ENCODE measurements around the gene MAMSTR. TPM values are rescaled to one million over a fixed set of nuclear protein-coding genes. Genes with fewer than 3 reads are reported as not detected.

The MAMSTR gene
- total and polyA plus RNA-seq, 9 of the 15 experiments (the other 6 are each of a cell fraction or from before 2014, with no cell fraction given): 0.08 to 1.00 (median 0.40) TPM; not detected in 1

DNA sequence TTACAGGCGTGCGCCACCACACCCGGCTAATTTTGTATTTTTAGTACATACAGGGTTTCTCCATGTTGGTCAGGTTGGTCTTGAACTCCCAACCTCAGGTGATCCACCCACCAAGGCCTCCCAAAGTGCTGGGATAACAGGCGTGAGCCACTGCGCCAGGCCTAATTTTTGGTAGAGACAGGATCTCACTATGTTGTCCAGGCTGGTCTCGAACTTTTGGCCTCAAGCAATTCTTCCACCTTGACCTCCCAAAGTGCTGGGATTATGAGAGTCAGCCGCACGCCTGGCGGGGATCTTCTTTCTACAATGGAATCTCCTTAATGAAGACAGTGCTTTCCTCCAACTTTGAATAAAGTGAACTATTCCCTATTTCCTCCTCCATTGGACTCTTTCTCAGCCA lies 15.1 kb upstream of the MAMSTR start:
- intact Hi-C loops (cut with micrococcal nuclease) (loop anchor here (5.0 kb wide), 1 partner anchor 87 kb away; the partner anchor contains the start of gene CA11), in situ Hi-C loops (cut with MboI) (no loop called here)
- WGBS (ENCODE audit: insufficient coverage, low coverage, missing lambda C conversion rate): 95% methylated on average over 5 of the region's 9 CpGs
- no peaks in the 10 kb centered on the region for H3K27me3 ChIP-seq (ENCODE audit: control insufficient read depth in 2 of 2, insufficient read depth in 2 of 2, low read length in 2 of 2)
- no peak overlapping the region for H3K4me3 ChIP-seq
- no peak overlapping the region for H3K9ac ChIP-seq (ENCODE audit: insufficient read depth in 1 of 2, low read depth in 2 of 2, low read length in 2 of 2)
- H3K79me2 ChIP-seq (ENCODE audit: control insufficient read depth, insufficient read depth, low read length): no peaks in the 10 kb centered on the region; the same call in 2 of the 3 replicates
- ChIA-PET POLR2A (no interaction called here), CTCF (ENCODE audit: low intra/inter-chr PET ratio) (no interaction called here)
- H4K20me1 ChIP-seq (replicated peaks; ENCODE audit: control insufficient read depth, insufficient read depth, low read length): no peaks in the 10 kb centered on the region
- H3K27ac ChIP-seq (ENCODE audit: extremely low read depth, low read depth, low read length): no peak overlapping the region
- H3K4me2 ChIP-seq (ENCODE audit: insufficient read depth, low read length): no peak overlapping the region
- H3K4me1 ChIP-seq (replicated peaks in 1 of 2; ENCODE audit: control insufficient read depth in 2 of 2, insufficient read depth in 2 of 2, low read length in 2 of 2): peaks cover 19 to 31% of the 10 kb centered on the region in 2 experiments
- no peaks in the 10 kb centered on the region for H3K36me3 ChIP-seq (ENCODE audit: control insufficient read depth, insufficient read depth, low read length)
- BruUV-seq (replicated peaks): no TSS peak
- H3K9me1 ChIP-seq (ENCODE audit: control insufficient read depth, insufficient read depth, low read length): no peaks in the 10 kb centered on the region
- H3K9me3 ChIP-seq (replicated peaks; ENCODE audit: control insufficient read depth, insufficient read depth, low read depth, low read length): no peaks in the 10 kb centered on the region
- DNase-seq (ENCODE audit: extremely low read depth in 1 of 4, low spot score in 3 of 4) (no peak), ATAC-seq (no peak), FAIRE-seq (no peak)
- H2AFZ ChIP-seq (ENCODE audit: low read depth, low read length): no peak overlapping the region
- no peak for TF ChIP-seq RBM17 (IDR thresholded peaks at IDR 0.05; ENCODE audit: borderline replicate concordance, low read depth, low read length)
- TF ChIP-seq, protein P1, sequence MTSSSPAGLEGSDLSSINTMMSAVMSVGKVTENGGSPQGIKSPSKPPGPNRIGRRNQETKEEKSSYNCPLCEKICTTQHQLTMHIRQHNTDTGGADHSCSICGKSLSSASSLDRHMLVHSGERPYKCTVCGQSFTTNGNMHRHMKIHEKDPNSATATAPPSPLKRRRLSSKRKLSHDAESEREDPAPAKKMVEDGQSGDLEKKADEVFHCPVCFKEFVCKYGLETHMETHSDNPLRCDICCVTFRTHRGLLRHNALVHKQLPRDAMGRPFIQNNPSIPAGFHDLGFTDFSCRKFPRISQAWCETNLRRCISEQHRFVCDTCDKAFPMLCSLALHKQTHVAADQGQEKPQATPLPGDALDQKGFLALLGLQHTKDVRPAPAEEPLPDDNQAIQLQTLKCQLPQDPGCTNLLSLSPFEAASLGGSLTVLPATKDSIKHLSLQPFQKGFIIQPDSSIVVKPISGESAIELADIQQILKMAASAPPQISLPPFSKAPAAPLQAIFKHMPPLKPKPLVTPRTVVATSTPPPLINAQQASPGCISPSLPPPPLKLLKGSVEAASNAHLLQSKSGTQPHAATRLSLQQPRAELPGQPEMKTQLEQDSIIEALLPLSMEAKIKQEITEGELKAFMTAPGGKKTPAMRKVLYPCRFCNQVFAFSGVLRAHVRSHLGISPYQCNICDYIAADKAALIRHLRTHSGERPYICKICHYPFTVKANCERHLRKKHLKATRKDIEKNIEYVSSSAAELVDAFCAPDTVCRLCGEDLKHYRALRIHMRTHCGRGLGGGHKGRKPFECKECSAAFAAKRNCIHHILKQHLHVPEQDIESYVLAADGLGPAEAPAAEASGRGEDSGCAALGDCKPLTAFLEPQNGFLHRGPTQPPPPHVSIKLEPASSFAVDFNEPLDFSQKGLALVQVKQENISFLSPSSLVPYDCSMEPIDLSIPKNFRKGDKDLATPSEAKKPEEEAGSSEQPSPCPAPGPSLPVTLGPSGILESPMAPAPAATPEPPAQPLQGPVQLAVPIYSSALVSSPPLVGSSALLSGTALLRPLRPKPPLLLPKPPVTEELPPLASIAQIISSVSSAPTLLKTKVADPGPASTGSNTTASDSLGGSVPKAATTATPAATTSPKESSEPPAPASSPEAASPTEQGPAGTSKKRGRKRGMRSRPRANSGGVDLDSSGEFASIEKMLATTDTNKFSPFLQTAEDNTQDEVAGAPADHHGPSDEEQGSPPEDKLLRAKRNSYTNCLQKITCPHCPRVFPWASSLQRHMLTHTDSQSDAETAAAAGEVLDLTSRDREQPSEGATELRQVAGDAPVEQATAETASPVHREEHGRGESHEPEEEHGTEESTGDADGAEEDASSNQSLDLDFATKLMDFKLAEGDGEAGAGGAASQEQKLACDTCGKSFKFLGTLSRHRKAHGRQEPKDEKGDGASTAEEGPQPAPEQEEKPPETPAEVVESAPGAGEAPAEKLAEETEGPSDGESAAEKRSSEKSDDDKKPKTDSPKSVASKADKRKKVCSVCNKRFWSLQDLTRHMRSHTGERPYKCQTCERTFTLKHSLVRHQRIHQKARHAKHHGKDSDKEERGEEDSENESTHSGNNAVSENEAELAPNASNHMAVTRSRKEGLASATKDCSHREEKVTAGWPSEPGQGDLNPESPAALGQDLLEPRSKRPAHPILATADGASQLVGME (CRISPR knock-in tag; IDR thresholded peaks at IDR 0.05): no peak
- TF ChIP-seq FOXK2 (conservative IDR thresholded peaks at IDR 0.05 in 1 of 2, IDR thresholded peaks at IDR 0.05 in 1 of 2; ENCODE audit: low read depth in 2 of 2): no peak
- TF ChIP-seq EHMT2 (IDR thresholded peaks at IDR 0.05): no peak
- TF ChIP-seq, protein P2, sequence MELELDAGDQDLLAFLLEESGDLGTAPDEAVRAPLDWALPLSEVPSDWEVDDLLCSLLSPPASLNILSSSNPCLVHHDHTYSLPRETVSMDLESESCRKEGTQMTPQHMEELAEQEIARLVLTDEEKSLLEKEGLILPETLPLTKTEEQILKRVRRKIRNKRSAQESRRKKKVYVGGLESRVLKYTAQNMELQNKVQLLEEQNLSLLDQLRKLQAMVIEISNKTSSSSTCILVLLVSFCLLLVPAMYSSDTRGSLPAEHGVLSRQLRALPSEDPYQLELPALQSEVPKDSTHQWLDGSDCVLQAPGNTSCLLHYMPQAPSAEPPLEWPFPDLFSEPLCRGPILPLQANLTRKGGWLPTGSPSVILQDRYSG (tag; conservative IDR thresholded peaks at IDR 0.05; ENCODE audit: low read depth): no peak
- TF ChIP-seq BCOR (IDR thresholded peaks at IDR 0.05): peak; percentile 35; the same call in 1 of the 2 replicates
- TF ChIP-seq TGIF2 (CRISPR knock-in tag; IDR thresholded peaks at IDR 0.05): no peak
- TF ChIP-seq, protein P3, sequence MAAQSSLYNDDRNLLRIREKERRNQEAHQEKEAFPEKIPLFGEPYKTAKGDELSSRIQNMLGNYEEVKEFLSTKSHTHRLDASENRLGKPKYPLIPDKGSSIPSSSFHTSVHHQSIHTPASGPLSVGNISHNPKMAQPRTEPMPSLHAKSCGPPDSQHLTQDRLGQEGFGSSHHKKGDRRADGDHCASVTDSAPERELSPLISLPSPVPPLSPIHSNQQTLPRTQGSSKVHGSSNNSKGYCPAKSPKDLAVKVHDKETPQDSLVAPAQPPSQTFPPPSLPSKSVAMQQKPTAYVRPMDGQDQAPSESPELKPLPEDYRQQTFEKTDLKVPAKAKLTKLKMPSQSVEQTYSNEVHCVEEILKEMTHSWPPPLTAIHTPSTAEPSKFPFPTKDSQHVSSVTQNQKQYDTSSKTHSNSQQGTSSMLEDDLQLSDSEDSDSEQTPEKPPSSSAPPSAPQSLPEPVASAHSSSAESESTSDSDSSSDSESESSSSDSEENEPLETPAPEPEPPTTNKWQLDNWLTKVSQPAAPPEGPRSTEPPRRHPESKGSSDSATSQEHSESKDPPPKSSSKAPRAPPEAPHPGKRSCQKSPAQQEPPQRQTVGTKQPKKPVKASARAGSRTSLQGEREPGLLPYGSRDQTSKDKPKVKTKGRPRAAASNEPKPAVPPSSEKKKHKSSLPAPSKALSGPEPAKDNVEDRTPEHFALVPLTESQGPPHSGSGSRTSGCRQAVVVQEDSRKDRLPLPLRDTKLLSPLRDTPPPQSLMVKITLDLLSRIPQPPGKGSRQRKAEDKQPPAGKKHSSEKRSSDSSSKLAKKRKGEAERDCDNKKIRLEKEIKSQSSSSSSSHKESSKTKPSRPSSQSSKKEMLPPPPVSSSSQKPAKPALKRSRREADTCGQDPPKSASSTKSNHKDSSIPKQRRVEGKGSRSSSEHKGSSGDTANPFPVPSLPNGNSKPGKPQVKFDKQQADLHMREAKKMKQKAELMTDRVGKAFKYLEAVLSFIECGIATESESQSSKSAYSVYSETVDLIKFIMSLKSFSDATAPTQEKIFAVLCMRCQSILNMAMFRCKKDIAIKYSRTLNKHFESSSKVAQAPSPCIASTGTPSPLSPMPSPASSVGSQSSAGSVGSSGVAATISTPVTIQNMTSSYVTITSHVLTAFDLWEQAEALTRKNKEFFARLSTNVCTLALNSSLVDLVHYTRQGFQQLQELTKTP (IDR thresholded peaks at IDR 0.05; ENCODE audit: low read depth in 1 of 2, partially characterized antibody in 2 of 2): no peak
- no peak for TF ChIP-seq PPARD (CRISPR knock-in tag; IDR thresholded peaks at IDR 0.05)

Data from K562 (cell line).